Measurements from ENCODE around the gene FES. TPM values are rescaled to one million over a fixed set of nuclear protein-coding genes. Genes with fewer than 3 reads are reported as not detected.

The FES gene
- total and polyA plus RNA-seq, 10 of the 15 experiments (the other 5 are each of a cell fraction or from before 2014, with no cell fraction given) = 0.07 to 23.9 (median 9.9) TPM

DNA sequence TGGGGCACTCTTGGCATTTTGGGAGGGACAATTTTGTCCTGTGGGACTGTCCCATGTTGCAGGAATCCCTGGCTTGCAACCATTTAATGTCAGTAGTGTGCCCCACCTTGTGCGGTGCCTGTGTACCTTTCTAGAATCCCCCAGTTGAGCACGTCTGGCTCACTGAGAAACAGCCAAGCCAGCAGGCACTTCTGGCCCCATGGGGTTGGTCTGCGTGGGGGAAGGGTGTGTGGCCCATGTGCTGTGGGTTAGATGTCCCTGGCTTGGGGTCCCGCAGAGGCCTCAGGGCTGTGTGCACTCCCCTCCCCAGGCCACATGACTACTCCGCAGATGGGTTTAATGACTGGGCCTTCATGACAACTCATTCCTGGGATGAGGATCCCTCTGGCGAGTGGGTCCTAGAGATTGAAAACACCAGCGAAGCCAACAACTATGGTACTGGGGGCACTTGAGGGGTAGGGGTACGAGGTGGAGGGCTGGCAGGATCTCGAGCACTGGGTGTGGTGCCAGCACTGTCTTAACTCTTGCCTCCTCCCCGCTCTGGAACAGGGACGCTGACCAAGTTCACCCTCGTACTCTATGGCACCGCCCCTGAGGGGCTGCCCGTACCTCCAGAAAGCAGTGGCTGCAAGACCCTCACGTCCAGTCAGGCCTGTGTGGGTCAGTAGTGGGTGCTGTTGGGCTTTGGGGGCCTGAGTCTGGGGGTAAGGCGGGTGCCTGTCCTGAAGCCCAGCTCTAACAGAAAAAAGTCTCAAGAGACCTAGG lies 3.7 kb upstream of the FES start:
- no peaks in the 10 kb centered on the region; the same call in none of the 2 replicates for H3K79me2 ChIP-seq (ENCODE audit: control insufficient read depth, insufficient read depth, low read length)
- H3K9ac ChIP-seq (ENCODE audit: control insufficient read depth, insufficient read depth, low read length) = no peak overlapping the region
- ChIA-PET RAD21 (ENCODE audit: unreplicated experiment) (no interaction called here), SMC1A (ENCODE audit: uncharacterized antibody, unreplicated experiment) (no interaction called here), CTCF (no interaction called here), POLR2A (no interaction called here)
- H3K36me3 ChIP-seq (ENCODE audit: control insufficient read depth in 2 of 2, insufficient read depth in 2 of 2, low read length in 1 of 2) = peaks cover 17 to 40% of the 10 kb centered on the region in 2 experiments; a peak in 3 of 4 replicates
- H3K4me3 ChIP-seq = no peak overlapping the region
- H4K20me1 ChIP-seq (ENCODE audit: control insufficient read depth, insufficient read depth) = no peaks in the 10 kb centered on the region
- in situ Hi-C loops (cut with MboI) (no loop called here), intact Hi-C loops (cut with micrococcal nuclease; ENCODE audit: unreplicated experiment) (loop anchor here (10.0 kb wide), 1 partner anchor 386 kb away; no protein-coding TSS in a partner anchor)
- 87% methylated on average over 16 of the region's 16 CpGs for WGBS (ENCODE audit: insufficient coverage, insufficient replicate concordance, low lambda C conversion rate, missing lambda C conversion rate)
- H3K4me1 ChIP-seq (ENCODE audit: control insufficient read depth, insufficient read depth, low read length) = peaks cover 10% of the 10 kb centered on the region
- H2AFZ ChIP-seq (ENCODE audit: control insufficient read depth, low read depth, low read length) = no peak overlapping the region
- DNase-seq (ENCODE audit: low read depth, low spot score) (no peak), ATAC-seq (no peak), FAIRE-seq (no peak)
- no peak overlapping the region for H3K4me2 ChIP-seq (ENCODE audit: control insufficient read depth, insufficient read depth)
- no peak overlapping the region for H3K27ac ChIP-seq (ENCODE audit: control insufficient read depth, insufficient read depth)
- H3K9me3 ChIP-seq (replicated peaks; ENCODE audit: control insufficient read depth, insufficient read depth, low read length) = no peaks in the 10 kb centered on the region
- peak; percentile 20; the same call in 1 of the 2 replicates for TF ChIP-seq POLR2A (IDR thresholded peaks at IDR 0.05; ENCODE audit: low read depth, low read length)
- TF ChIP-seq HDGF (IDR thresholded peaks at IDR 0.05) = no peak
- BruUV-seq (replicated peaks) = no TSS peak
- H3K27me3 ChIP-seq (replicated peaks in 1 of 2; ENCODE audit: control insufficient read depth in 2 of 2, insufficient read depth in 2 of 2, low read length in 1 of 2) = no peaks in the 10 kb centered on the region

DNA sequence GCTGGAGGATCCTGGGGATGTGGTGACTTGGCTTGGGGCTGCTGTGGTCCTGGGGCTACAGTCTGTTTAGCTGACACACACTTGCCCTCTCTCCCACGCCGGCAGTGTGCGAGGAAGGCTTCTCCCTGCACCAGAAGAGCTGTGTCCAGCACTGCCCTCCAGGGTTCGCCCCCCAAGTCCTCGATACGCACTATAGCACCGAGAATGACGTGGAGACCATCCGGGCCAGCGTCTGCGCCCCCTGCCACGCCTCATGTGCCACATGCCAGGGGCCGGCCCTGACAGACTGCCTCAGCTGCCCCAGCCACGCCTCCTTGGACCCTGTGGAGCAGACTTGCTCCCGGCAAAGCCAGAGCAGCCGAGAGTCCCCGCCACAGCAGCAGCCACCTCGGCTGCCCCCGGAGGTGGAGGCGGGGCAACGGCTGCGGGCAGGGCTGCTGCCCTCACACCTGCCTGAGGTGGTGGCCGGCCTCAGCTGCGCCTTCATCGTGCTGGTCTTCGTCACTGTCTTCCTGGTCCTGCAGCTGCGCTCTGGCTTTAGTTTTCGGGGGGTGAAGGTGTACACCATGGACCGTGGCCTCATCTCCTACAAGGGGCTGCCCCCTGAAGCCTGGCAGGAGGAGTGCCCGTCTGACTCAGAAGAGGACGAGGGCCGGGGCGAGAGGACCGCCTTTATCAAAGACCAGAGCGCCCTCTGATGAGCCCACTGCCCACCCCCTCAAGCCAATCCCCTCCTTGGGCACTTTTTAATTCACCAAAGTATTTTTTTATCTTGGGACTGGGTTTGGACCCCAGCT lies 2.9 kb upstream of the FES start:
- in situ Hi-C loops (cut with MboI) = no loop called here
- Histone ChIP-seq H3K27me3 (replicated peaks in 1 of 2; ENCODE audit: control insufficient read depth in 2 of 2, insufficient read depth in 2 of 2, low read length in 1 of 2) (no peaks in the 10 kb centered on the region), H3K27ac (ENCODE audit: control insufficient read depth, insufficient read depth) (no peak overlapping the region), H3K36me3 (ENCODE audit: control insufficient read depth in 2 of 2, insufficient read depth in 2 of 2, low read length in 1 of 2) (peaks cover 17 to 33% of the 10 kb centered on the region in 2 experiments; a peak in 3 of 4 replicates), H3K4me3 (no peak overlapping the region), H3K4me1 (ENCODE audit: control insufficient read depth, insufficient read depth, low read length) (peaks cover 16% of the 10 kb centered on the region), H2AFZ (ENCODE audit: control insufficient read depth, low read depth, low read length) (no peak overlapping the region), H3K9ac (ENCODE audit: control insufficient read depth, insufficient read depth, low read length) (no peak overlapping the region), H3K4me2 (ENCODE audit: control insufficient read depth, insufficient read depth) (no peak overlapping the region), H4K20me1 (ENCODE audit: control insufficient read depth, insufficient read depth) (no peaks in the 10 kb centered on the region), H3K79me2 (ENCODE audit: control insufficient read depth, insufficient read depth, low read length) (no peaks in the 10 kb centered on the region; the same call in 1 of the 2 replicates), H3K9me3 (replicated peaks; ENCODE audit: control insufficient read depth, insufficient read depth, low read length) (no peaks in the 10 kb centered on the region)
- 88% methylated on average over 35 of the region's 35 CpGs for WGBS (ENCODE audit: insufficient coverage, insufficient replicate concordance, low lambda C conversion rate, missing lambda C conversion rate)
- FAIRE-seq = no peak
- SMC1A ChIA-PET (ENCODE audit: uncharacterized antibody, unreplicated experiment) = no interaction called here
- intact Hi-C loops (cut with micrococcal nuclease; ENCODE audit: unreplicated experiment) = loop anchor here (10.0 kb wide), 1 partner anchor 387 kb away; no protein-coding TSS in a partner anchor
- no TSS peak for BruUV-seq (replicated peaks)
- DNase-seq (ENCODE audit: low read depth, low spot score) = no peak
- POLR2A ChIA-PET = no interaction called here
- no peak for ATAC-seq
- RAD21 ChIA-PET (ENCODE audit: unreplicated experiment) = interaction anchor here (1.0 kb wide), 1 partner anchor 233 kb away, joined by 6 read pairs; no protein-coding TSS in a partner anchor
- CTCF ChIA-PET = no interaction called here
- TF ChIP-seq PRDM15 (CRISPR knock-in tag; IDR thresholded peaks at IDR 0.05) = no peak
- TF ChIP-seq, protein P1, sequence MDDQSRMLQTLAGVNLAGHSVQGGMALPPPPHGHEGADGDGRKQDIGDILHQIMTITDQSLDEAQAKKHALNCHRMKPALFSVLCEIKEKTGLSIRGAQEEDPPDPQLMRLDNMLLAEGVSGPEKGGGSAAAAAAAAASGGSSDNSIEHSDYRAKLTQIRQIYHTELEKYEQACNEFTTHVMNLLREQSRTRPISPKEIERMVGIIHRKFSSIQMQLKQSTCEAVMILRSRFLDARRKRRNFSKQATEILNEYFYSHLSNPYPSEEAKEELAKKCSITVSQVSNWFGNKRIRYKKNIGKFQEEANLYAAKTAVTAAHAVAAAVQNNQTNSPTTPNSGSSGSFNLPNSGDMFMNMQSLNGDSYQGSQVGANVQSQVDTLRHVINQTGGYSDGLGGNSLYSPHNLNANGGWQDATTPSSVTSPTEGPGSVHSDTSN (IDR thresholded peaks at IDR 0.05; ENCODE audit: insufficient replicate concordance, low read depth, low read length) = no peak
- TF ChIP-seq BMI1 (IDR thresholded peaks at IDR 0.05; ENCODE audit: borderline replicate concordance) = no peak
- no peak for TF ChIP-seq NBN (IDR thresholded peaks at IDR 0.05)
- TF ChIP-seq, protein P2, sequence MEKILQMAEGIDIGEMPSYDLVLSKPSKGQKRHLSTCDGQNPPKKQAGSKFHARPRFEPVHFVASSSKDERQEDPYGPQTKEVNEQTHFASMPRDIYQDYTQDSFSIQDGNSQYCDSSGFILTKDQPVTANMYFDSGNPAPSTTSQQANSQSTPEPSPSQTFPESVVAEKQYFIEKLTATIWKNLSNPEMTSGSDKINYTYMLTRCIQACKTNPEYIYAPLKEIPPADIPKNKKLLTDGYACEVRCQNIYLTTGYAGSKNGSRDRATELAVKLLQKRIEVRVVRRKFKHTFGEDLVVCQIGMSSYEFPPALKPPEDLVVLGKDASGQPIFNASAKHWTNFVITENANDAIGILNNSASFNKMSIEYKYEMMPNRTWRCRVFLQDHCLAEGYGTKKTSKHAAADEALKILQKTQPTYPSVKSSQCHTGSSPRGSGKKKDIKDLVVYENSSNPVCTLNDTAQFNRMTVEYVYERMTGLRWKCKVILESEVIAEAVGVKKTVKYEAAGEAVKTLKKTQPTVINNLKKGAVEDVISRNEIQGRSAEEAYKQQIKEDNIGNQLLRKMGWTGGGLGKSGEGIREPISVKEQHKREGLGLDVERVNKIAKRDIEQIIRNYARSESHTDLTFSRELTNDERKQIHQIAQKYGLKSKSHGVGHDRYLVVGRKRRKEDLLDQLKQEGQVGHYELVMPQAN (conservative IDR thresholded peaks at IDR 0.05) = no peak

Data from GM12878 (cell line).